Esophagus mucosa (tissue), 1 donor: ENCODE measurements around the gene FALEC. TPM values are rescaled to one million over a fixed set of nuclear protein-coding genes. Genes with fewer than 3 reads are reported as not detected.

Experiments
- ATAC-seq: fragments of 200-7000 bp; cut with Tn5 transposase; one replicate; pipeline ENCODE4 v1.9.1; 2020
- total RNA-seq: library from RNA; stranded (reverse); gene quantifications from one replicate; pipeline ENCODE4 v1.2.4, GENCODE V29; 2023
- donor health status: DM: yes; HTN: yes; CAD: no.

The FALEC gene
- total RNA-seq, 1 donor from 2014 or later = 1.6 TPM

- no peak for ATAC-seq
These were observed 30.9 kb downstream of the FALEC start for GRCh38 chr1:150546294-150546937.

- ATAC-seq = no peak
These were observed 32.7 kb downstream of the FALEC start for GRCh38 chr1:150548324-150548631.

GRCh38 chr1:150548632-150549495 lies 33.3 kb downstream of the FALEC start, which contains the start of gene ADAMTSL4:
TSS of gene ADAMTSL4 (plus strand) at chr1:150549408. CDS start at chr1:150552289, 2,881 bp downstream.
- peak; percentile 56 for ATAC-seq

GRCh38 chr1:150549496-150550221 lies 34.1 kb downstream of the FALEC start:
- peak; percentile 2 for ATAC-seq

- peak; percentile 0 for ATAC-seq
These were observed 34.9 kb downstream of the FALEC start for GRCh38 chr1:150550222-150551050.

GRCh38 chr1:150551051-150551783 lies 35.7 kb downstream of the FALEC start:
- ATAC-seq = no peak

- ATAC-seq = no peak
These were observed 36.2 kb downstream of the FALEC start for GRCh38 chr1:150551784-150552127.

- ATAC-seq = peak; percentile 50
These were observed 36.8 kb downstream of the FALEC start for GRCh38 chr1:150552128-150552910.

GRCh38 chr1:150552911-150553289 lies 37.3 kb downstream of the FALEC start:
- no peak for ATAC-seq

GRCh38 chr1:150553392-150554085 lies 38.0 kb downstream of the FALEC start:
- no peak for ATAC-seq

GRCh38 chr1:150554086-150554452 lies 38.5 kb downstream of the FALEC start:
- ATAC-seq = no peak

- ATAC-seq = no peak
These were observed 39.8 kb downstream of the FALEC start for GRCh38 chr1:150555198-150555970.

GRCh38 chr1:150555971-150556865 lies 40.7 kb downstream of the FALEC start:
- ATAC-seq = no peak

- ATAC-seq = no peak
These were observed 41.6 kb downstream of the FALEC start for GRCh38 chr1:150557065-150557600.

GRCh38 chr1:150557813-150558212 lies 42.3 kb downstream of the FALEC start:
- ATAC-seq = no peak

- ATAC-seq = no peak
These were observed 42.8 kb downstream of the FALEC start for GRCh38 chr1:150558303-150558704.

GRCh38 chr1:150558761-150559655 lies 43.5 kb downstream of the FALEC start:
- ATAC-seq = no peak
